DND-41 (cell line): ENCODE measurements around the gene KDM8.

ENCODE experiments used
- EZH2 ChIP-seq: IDR thresholded peaks from 3 replicates; pipeline ENCODE4 v1.6.1; 2012; ENCODE audit warnings: borderline replicate concordance, low read depth, mild to moderate bottlenecking, moderate library complexity, low read length, inconsistent platforms; ENCODE audit not compliant: severe bottlenecking
- TF ChIP-seq, protein P1 (sequence below): IDR thresholded peaks from 2 replicates; pipeline ENCODE4 v1.5.1; 2012; ENCODE audit warnings: borderline replicate concordance, low read length, moderate library complexity, mild to moderate bottlenecking; ENCODE audit not compliant: poor library complexity, severe bottlenecking; ENCODE audit errors: extremely low read depth

DNA sequence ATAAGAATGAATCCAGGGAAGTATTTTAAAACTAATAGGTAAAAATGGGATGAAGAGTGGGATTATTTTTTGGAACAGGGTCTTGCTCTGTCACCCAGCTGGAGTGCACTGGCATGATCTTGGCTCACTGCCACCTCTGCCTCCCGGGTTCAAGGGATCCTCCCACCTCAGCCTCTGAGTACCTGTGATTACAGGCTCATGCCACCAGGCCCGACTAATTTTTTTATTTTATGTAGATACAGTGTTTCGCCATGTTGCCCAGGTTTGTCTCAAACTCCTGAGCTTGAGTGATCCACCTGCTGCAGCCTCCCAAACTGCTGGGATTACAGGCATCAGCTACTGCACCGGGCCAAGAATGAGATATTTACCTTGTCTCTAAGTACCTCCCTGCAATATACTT, 43.1 kb downstream of the KDM8 start:
- TF ChIP-seq, protein P1, sequence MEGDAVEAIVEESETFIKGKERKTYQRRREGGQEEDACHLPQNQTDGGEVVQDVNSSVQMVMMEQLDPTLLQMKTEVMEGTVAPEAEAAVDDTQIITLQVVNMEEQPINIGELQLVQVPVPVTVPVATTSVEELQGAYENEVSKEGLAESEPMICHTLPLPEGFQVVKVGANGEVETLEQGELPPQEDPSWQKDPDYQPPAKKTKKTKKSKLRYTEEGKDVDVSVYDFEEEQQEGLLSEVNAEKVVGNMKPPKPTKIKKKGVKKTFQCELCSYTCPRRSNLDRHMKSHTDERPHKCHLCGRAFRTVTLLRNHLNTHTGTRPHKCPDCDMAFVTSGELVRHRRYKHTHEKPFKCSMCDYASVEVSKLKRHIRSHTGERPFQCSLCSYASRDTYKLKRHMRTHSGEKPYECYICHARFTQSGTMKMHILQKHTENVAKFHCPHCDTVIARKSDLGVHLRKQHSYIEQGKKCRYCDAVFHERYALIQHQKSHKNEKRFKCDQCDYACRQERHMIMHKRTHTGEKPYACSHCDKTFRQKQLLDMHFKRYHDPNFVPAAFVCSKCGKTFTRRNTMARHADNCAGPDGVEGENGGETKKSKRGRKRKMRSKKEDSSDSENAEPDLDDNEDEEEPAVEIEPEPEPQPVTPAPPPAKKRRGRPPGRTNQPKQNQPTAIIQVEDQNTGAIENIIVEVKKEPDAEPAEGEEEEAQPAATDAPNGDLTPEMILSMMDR = no peak
- no peak for TF ChIP-seq EZH2
